GM21390 (cell line): Measurements from ENCODE around the gene MAP9.
"Not testable (repeated sequence)": the region's sequence is repeated elsewhere in the genome, so short reads cannot be mapped to it uniquely, and the experiment has no call there.

Experiments
- ATAC-seq: cut with Tn5 transposase; IDR thresholded peaks from one replicate; pipeline ENCODE4 v1.9.1; 2021; ENCODE audit not compliant: unreplicated experiment

MAP9 gene

DNA sequence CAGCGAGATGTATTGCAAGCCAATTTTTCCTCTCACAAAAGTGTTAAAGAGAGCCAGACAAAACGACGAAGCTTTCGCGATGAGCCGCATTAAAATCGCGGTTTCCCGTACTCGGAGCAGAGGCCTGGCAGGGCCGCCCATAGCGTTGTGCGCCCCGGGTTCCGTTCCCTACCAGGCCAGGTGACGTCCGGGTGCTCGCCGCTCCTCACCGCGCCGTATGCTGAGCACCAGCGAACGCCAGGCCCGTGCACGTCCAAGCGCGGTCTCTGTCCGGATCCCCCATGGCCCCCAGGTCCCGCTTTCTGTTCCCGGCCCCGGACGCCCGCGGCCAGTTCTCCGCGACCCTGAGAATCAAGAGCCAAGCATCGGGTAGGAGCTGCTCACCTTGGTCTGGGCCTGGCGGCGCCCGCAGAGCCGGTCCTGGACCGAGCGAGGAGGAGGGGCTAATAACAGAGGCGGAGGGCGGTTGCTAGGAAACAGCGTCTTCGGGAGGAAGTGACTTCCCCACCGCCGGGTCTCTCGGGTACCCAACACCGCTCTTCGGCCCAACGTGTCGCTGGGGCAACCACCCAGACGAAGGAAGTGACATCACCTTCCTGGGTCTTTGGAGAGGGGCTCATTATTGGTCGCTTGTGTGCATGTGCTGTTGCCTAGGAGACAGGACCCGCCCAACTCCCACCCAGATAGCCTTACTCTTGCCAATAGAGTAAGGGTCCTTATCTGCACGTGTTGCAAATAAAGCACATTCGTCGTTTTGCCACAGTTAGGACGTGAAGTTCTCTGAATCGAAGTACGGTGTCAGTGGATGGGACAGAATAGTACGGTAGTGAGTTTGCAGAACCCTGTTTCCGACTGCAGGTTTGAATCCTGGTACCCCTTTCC lies at the start of gene MAP9:
Gene MAP9, minus strand, starts transcription at position 579 of the 882 bp plus-strand sequence. CDS start 1,115 bp downstream, outside the sequence.
- ATAC-seq = peak; percentile 98

GRCh38 chr4:155424778-155425177 lies 48.0 kb upstream of the MAP9 start:
- ATAC-seq = not testable (repeated sequence)

GRCh38 chr4:155423671-155424070 lies 46.9 kb upstream of the MAP9 start:
- ATAC-seq = no peak

GRCh38 chr4:155419266-155419665 lies 42.5 kb upstream of the MAP9 start:
- no peak for ATAC-seq

- ATAC-seq = no peak
These were observed 38.9 kb upstream of the MAP9 start for GRCh38 chr4:155415662-155416061.

GRCh38 chr4:155413451-155413850 lies 36.7 kb upstream of the MAP9 start:
- no peak for ATAC-seq

DNA sequence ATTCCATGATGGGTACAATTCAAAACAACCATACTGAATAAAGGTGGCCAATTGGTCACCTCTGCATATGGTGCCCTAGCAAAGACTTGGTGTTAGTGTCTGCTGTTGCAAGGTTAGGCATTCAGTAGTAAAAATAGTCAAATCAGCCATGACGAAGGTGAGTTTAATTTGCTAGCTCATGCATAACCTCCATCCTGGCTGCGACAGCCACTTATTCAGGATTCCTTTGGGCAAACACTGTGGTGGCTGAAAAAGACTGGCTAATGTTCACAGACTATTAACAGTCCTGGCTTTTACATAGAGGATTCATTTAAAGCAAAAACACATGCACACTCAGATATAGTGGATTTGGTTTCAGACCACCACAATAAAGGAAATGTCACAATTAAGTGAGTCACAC lies 34.8 kb upstream of the MAP9 start:
- ATAC-seq = no peak

- ATAC-seq = no peak
These were observed 32.0 kb upstream of the MAP9 start for GRCh38 chr4:155408796-155409195.

DNA sequence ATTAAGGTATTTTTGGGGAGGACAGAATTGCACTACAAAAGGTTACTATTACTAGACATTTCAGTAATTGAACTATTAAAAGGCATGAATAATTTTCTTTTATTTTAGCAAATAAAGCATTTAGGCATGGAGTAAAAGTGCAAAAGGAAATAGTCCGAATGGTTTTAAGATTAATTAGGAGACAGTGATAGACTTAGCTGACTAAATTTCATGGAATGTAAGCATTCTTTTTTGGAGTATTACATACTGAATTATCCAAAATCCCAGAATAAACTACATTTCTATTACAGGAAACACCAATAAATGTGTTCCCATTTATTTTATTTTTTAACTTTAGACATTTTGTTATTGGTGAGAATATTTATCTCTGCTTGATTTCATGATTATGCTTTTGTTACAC lies 30.7 kb upstream of the MAP9 start:
- ATAC-seq = no peak

DNA sequence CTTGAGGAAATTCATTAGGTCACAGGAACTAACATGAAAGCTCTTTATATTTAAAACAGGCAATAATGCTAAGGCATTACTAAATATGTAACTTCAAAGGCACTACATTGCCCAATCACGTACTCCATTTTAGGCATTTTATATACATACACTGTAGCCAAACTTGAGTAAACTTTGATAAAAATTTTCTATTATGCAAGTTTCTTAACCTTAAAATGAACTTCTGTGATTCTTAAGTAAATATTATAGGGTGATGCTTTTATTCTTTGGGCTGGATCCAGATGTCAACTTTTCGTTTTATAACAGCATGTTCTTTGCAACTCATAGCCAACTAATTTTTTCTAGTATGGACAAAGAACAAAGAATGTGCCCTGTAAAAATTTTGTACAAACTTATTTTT lies 28.3 kb upstream of the MAP9 start:
- ATAC-seq = no peak

- ATAC-seq = no peak
These were observed 27.1 kb upstream of the MAP9 start for GRCh38 chr4:155403886-155404285.

DNA sequence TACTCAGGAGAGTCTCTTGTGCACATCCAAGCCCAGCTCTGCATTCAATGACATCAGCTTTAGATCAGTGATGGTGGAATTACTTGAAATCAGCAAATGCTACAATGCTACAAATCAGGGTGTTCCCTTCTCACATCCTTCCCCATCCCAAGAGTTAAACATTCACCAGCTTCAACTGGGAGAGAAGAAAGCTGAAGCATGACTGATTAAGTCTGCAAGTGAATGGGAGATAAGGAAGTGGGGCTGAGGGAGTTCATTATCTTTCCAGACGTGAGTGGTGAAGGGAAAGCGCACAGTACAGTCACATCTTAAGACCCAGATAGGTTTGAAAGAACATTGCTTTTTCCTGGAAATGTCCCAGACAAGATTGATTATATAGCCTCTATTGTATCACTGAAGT lies 26.2 kb upstream of the MAP9 start:
- no peak for ATAC-seq

GRCh38 chr4:155400893-155401292 lies 24.1 kb upstream of the MAP9 start:
- ATAC-seq = no peak

DNA sequence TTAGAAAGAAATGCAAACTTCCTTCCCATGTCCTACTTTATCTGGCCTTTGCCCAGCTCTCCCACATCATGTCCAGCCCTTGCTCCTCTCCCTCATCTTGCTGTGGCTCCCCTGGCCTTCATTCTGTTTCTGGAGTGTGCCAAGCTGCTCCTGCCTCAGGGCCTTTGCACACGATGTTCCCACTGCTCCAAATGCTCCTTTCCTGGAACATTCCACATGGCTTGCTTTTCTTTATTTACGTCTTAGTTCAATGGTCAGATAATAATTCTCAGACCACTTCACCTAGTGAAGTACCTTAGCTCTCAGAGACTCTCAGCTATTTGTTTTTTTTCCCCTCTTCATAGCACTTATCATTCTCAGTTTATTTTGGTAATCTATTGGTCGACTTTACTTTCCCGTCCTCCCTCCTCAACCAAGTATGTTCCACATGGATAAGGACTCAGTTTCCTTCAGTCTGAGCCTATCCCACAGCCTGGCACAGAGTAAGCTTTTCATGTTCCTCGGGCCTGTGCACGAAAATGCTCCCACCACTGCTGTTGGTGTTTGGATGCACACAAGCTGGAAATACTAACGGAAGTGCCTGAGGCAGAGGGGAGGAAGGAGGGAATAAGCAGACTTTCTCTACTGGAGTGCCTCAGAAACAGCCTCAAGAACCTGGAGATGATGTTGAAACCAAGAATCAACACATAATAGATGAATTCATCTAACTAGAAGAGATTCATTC lies 23.4 kb upstream of the MAP9 start:
- no peak for ATAC-seq

DNA sequence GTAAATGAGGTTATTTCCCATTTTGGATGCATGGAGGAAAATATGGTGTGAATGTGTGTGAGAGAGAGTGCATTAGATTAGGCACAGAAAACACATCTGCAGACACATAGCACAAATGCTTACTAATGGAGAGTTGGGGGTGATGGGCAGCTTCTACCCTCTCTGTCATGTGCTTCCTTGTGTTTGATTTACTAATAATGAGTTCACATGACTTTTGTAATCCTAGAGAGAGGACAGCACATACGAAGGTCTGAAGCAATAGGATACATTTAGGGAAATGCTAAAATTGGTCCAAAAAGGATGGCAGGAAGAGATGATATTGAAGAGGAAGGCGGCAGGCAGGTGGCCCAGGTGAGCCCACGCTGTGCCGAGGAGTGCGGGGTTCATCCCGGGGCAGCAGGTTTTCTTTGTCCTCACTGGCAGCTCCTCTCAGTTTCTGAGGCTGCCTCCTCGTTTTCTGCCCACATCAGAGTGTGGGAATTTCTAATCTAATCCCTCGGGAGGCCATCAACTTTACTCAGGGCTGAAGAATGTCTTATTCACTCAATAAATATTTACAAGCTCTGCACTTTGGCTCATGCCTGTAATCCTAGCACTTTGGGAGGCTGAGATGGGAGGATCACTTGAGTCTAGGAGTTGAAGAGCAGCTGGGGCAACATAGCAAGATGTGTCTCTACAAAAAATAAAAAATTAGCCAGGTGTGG lies 15.9 kb upstream of the MAP9 start:
- no peak for ATAC-seq

GRCh38 chr4:155391932-155392331 lies 15.2 kb upstream of the MAP9 start:
- ATAC-seq = no peak

GRCh38 chr4:155388162-155388561 lies 11.4 kb upstream of the MAP9 start:
- ATAC-seq = no peak

- no peak for ATAC-seq
These were observed 6.8 kb upstream of the MAP9 start for GRCh38 chr4:155383541-155383940.

DNA sequence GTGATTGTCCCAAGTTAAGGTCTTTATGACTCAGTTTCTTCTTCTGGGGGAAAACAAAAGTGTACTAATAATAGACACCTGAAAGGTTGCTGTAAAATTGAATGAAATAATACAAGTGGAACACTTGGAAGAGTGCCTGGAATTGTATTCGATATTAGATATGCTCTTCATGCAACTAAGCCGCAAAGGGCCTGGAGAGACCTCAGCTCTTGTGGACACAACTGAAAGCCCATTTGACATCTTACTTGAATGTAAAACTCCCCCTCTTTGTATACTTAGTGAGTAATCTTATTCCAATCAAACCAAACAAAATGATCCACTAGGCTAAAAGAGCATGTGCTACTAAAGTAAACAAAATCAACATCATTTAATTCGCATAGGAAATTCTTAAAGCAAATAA lies 511 bp upstream of the MAP9 start:
- ATAC-seq = no peak

GRCh38 chr4:155371432-155372043 lies 5.2 kb downstream of the MAP9 start:
- ATAC-seq = peak; percentile 35

DNA sequence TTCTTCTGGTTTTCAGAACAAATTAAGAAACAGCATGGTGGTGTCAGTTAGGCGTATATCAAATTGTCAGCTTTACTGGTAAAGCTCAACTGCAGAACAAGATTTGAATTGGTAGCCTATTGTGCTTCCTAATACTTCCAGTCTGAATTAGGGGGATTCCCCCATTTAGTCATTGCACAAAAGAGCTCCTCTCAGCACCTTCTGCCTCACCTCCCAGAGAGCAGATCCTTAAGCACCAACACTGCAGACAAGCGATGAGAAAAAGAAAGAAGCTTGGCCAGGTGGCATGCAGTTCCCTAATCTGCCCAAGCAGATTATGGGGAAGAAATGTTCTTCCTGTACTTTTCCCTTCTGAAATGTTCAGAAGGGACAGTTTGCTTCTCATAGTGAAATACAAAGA lies 9.2 kb downstream of the MAP9 start:
- no peak for ATAC-seq
